GM12878 (cell line): ENCODE results near the gene CRB1.

ENCODE experiments used
- CBX3 ChIP-seq: fragments of 200-600 bp; sonication (generic); IDR thresholded peaks from 2 replicates; pipeline ENCODE4 v1.6.1; 2016; ENCODE audit warnings: low read depth, borderline replicate concordance
- CEBPB ChIP-seq, 2 experiments: fragments of 150-350 bp in 1 of 2; IDR thresholded peaks; 2 replicates each; pipeline ENCODE4 v1.6.1; 2012 to 2014; ENCODE audit warnings: low read depth in 2 of 2, low read length in 2 of 2, borderline replicate concordance in 1 of 2, inconsistent platforms in 1 of 2
- CREM ChIP-seq: IDR thresholded peaks from 2 replicates; pipeline ENCODE4 v1.6.1; 2014; ENCODE audit warnings: antibody characterized with exemption, low read depth
- CTCF ChIP-seq, 3 experiments: IDR thresholded peaks in 2 of 3; conservative IDR thresholded peaks in 1 of 3; 2 replicates each; pipeline ENCODE4 v1.5.1; 2011; ENCODE audit warnings: low read depth in 3 of 3, low read length in 3 of 3, mild to moderate bottlenecking in 3 of 3, control low read depth in 2 of 3, moderate library complexity in 2 of 3, inconsistent platforms in 1 of 3, mixed read lengths in 1 of 3; ENCODE audit not compliant: control insufficient read depth in 2 of 3, insufficient read depth in 1 of 3; ENCODE audit errors: extremely low read depth in 1 of 3
- IRF3 ChIP-seq: fragments of 450-650 bp; IDR thresholded peaks from 2 replicates; pipeline ENCODE4 v1.6.1; 2014; ENCODE audit warnings: mild to moderate bottlenecking
- MLLT1 ChIP-seq: fragments of 450-650 bp; IDR thresholded peaks from 2 replicates; pipeline ENCODE4 v1.6.1; 2016; ENCODE audit warnings: mild to moderate bottlenecking
- PBX3 ChIP-seq: IDR thresholded peaks from 2 replicates; pipeline ENCODE4 v1.6.1; 2011; ENCODE audit warnings: mild to moderate bottlenecking, low read depth, low read length, moderate library complexity; ENCODE audit not compliant: insufficient replicate concordance
- POLR2A ChIP-seq: IDR thresholded peaks from 2 replicates; pipeline ENCODE4 v1.6.1; 2011; ENCODE audit warnings: low read depth, mild to moderate bottlenecking, low read length
- RELA ChIP-seq: fragments of 450-650 bp; IDR thresholded peaks from 2 replicates; pipeline ENCODE4 v1.8.0; 2014; ENCODE audit warnings: borderline replicate concordance; ENCODE audit not compliant: partially characterized antibody
- REST ChIP-seq: IDR thresholded peaks from 2 replicates; pipeline ENCODE4 v1.6.1; 2012; ENCODE audit warnings: mild to moderate bottlenecking, low read depth, low read length
- USF1 ChIP-seq: IDR thresholded peaks from 2 replicates; pipeline ENCODE4 v1.6.1; 2011; ENCODE audit warnings: borderline replicate concordance, low read depth, mild to moderate bottlenecking, moderate library complexity, mixed read lengths, low read length; ENCODE audit not compliant: insufficient read depth; ENCODE audit errors: extremely low read length
- USF2 ChIP-seq: IDR thresholded peaks from 2 replicates; pipeline ENCODE4 v1.6.1; 2011; ENCODE audit warnings: low read depth, low read length, improper control_type of control experiment, borderline replicate concordance
- ZBTB40 ChIP-seq: fragments of 450-650 bp; IDR thresholded peaks from 2 replicates; pipeline ENCODE4 v1.6.1; 2016; ENCODE audit warnings: mild to moderate bottlenecking, moderate library complexity, borderline replicate concordance
- ZNF274 ChIP-seq: IDR thresholded peaks from one replicate; pipeline ENCODE4 v1.8.0; 2011; ENCODE audit not compliant: insufficient read length, insufficient read depth

GRCh38 chr1:197463142-197463541 lies 195.1 kb downstream of the CRB1 start:
- TF ChIP-seq IRF3 (no peak), CREM (no peak), CEBPB (IDR thresholded peaks at IDR 0.05; ENCODE audit: borderline replicate concordance in 1 of 2, low read depth in 2 of 2, low read length in 2 of 2) (no peak), REST (no peak), CTCF (IDR thresholded peaks at IDR 0.05 in 2 of 3, conservative IDR thresholded peaks at IDR 0.05 in 1 of 3; ENCODE audit: control insufficient read depth in 2 of 3, extremely low read depth in 1 of 3, insufficient read depth in 1 of 3, low read depth in 3 of 3, low read length in 3 of 3) (no peak), POLR2A (no peak), ZNF274 (no peak), USF2 (no peak), PBX3 (no peak), ZBTB40 (no peak), MLLT1 (no peak), RELA (no peak), CBX3 (no peak), USF1 (no peak)
